HG03139 (cell line): ENCODE results near the gene PRR3.
A peak's percentile ranks its signal among the peaks of the same experiment; 100 is the strongest.
"Not testable (repeated sequence)": the region's sequence is repeated elsewhere in the genome, so short reads cannot be mapped to it uniquely, and the experiment has no call there.

ENCODE experiments used
- ATAC-seq: cut with Tn5 transposase; IDR thresholded peaks from one replicate; pipeline ENCODE4 v1.9.1; 2021; ENCODE audit not compliant: unreplicated experiment

Gene PRR3

GRCh38 chr6:30556906-30557682 lies at the start of gene PRR3:
PRR3 (plus strand) TSS chr6:30557295; CDS start chr6:30557345, 50 bp downstream.
- peak; percentile 50 for ATAC-seq

- ATAC-seq: no peak
Observed at GRCh38 chr6:30507849-30508827, 49.0 kb upstream of the PRR3 start.

- no peak for ATAC-seq
Observed at GRCh38 chr6:30508890-30509736, 48.0 kb upstream of the PRR3 start.

GRCh38 chr6:30510419-30511168 lies 46.5 kb upstream of the PRR3 start:
- ATAC-seq: no peak

- ATAC-seq: no peak
Observed at GRCh38 chr6:30511169-30511546, 45.9 kb upstream of the PRR3 start.

- ATAC-seq: no peak
Observed at GRCh38 chr6:30513451-30513850, 43.6 kb upstream of the PRR3 start.

GRCh38 chr6:30515106-30515505 lies 42.0 kb upstream of the PRR3 start:
- no peak for ATAC-seq

GRCh38 chr6:30515944-30516753 lies 40.9 kb upstream of the PRR3 start:
- peak; percentile 55 for ATAC-seq

GRCh38 chr6:30516754-30517076 lies 40.4 kb upstream of the PRR3 start:
- ATAC-seq: not testable (repeated sequence)

- ATAC-seq: not testable (repeated sequence)
Observed at GRCh38 chr6:30517767-30518504, 39.2 kb upstream of the PRR3 start.

GRCh38 chr6:30518505-30519145 lies 38.5 kb upstream of the PRR3 start:
- ATAC-seq: not testable (repeated sequence)

- ATAC-seq: no peak
Observed at GRCh38 chr6:30520522-30520921, 36.6 kb upstream of the PRR3 start.

- ATAC-seq: not testable (repeated sequence)
Observed at GRCh38 chr6:30521082-30521481, 36.0 kb upstream of the PRR3 start.

GRCh38 chr6:30521952-30522351 lies 35.1 kb upstream of the PRR3 start:
- ATAC-seq: not testable (repeated sequence)

GRCh38 chr6:30526444-30526843 lies 30.7 kb upstream of the PRR3 start:
- ATAC-seq: not testable (repeated sequence)

GRCh38 chr6:30529349-30529875 lies 27.7 kb upstream of the PRR3 start:
- ATAC-seq: not testable (repeated sequence)

- ATAC-seq: no peak
Observed at GRCh38 chr6:30530014-30530413, 27.1 kb upstream of the PRR3 start.
